Measurements from ENCODE around the gene MRM2.

Gene MRM2

DNA sequence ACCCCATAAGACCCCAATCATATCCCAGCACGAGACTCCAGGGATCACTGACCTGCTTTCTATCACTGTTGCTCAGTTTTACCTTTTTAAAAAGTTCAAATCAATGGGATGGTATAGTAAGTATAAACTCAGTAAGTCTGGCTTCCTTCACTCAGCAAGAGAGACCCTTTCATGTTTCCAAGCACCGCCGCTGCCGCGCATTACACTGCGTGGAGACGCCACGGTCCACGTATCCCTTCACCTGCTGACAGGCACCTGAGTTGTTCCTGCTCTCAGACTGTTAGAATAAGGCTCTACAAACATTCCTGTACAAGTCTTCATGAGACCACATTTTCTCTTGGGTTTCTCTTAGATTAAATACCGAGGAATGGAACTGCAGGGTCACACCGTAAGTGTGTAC is 37.6 kb downstream of the MRM2 start:
- CTCF ChIA-PET = interaction anchor here (1.0 kb wide), 2 partner anchors 46 to 144 kb away, joined by 3 to 4 read pairs; no protein-coding TSS in a partner anchor

DNA sequence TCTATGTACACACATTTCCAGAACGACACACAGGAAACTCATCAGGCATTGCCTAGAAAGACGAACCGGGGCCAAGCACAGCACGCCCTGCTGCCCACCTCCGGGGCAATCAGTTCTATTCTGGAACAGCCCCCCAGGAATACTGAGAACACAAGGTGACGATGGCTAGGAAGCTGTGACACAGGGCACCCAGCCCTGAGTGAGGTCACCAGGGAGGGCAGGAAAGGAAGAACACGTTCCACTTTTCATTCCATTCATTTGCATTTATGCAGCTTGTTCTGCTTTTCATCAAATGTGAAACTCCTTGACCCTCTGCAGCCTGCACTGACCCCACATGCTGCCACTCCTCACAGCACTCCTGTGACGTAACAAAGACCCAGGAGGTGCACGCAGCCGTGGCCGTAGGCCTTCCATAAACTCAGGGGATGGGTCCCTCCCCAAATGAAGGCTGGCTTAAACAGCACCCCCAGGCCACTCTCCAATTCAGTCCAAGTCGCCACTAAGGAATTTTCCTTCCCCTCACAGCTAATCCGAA is 38.2 kb downstream of the MRM2 start:
- DNase-seq (ENCODE audit: low read depth, low spot score) = no peak
- no peak overlapping the region for H3K4me3 ChIP-seq (ENCODE audit: low read depth, low read length)
- POLR2A ChIA-PET = no interaction called here
- CTCF ChIA-PET = interaction anchor here (1.0 to 2.4 kb wide), 8 partner anchors 9 to 291 kb away, joined by 3 to 9 read pairs (median 4); no protein-coding TSS in a partner anchor
- TF ChIP-seq, protein P1, sequence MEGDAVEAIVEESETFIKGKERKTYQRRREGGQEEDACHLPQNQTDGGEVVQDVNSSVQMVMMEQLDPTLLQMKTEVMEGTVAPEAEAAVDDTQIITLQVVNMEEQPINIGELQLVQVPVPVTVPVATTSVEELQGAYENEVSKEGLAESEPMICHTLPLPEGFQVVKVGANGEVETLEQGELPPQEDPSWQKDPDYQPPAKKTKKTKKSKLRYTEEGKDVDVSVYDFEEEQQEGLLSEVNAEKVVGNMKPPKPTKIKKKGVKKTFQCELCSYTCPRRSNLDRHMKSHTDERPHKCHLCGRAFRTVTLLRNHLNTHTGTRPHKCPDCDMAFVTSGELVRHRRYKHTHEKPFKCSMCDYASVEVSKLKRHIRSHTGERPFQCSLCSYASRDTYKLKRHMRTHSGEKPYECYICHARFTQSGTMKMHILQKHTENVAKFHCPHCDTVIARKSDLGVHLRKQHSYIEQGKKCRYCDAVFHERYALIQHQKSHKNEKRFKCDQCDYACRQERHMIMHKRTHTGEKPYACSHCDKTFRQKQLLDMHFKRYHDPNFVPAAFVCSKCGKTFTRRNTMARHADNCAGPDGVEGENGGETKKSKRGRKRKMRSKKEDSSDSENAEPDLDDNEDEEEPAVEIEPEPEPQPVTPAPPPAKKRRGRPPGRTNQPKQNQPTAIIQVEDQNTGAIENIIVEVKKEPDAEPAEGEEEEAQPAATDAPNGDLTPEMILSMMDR (IDR thresholded peaks at IDR 0.05; ENCODE audit: insufficient read depth, low read length, missing control alignments) = no peak

More for the DNA sequence above, 37.6 kb downstream of the MRM2 start:
- TF ChIP-seq, protein P1 (IDR thresholded peaks at IDR 0.05; ENCODE audit: insufficient read depth, low read length, missing control alignments) = no peak
- DNase-seq (ENCODE audit: low read depth, low spot score) = no peak
- H3K4me3 ChIP-seq (ENCODE audit: low read depth, low read length) = no peak overlapping the region
- POLR2A ChIA-PET = no interaction called here

DNA sequence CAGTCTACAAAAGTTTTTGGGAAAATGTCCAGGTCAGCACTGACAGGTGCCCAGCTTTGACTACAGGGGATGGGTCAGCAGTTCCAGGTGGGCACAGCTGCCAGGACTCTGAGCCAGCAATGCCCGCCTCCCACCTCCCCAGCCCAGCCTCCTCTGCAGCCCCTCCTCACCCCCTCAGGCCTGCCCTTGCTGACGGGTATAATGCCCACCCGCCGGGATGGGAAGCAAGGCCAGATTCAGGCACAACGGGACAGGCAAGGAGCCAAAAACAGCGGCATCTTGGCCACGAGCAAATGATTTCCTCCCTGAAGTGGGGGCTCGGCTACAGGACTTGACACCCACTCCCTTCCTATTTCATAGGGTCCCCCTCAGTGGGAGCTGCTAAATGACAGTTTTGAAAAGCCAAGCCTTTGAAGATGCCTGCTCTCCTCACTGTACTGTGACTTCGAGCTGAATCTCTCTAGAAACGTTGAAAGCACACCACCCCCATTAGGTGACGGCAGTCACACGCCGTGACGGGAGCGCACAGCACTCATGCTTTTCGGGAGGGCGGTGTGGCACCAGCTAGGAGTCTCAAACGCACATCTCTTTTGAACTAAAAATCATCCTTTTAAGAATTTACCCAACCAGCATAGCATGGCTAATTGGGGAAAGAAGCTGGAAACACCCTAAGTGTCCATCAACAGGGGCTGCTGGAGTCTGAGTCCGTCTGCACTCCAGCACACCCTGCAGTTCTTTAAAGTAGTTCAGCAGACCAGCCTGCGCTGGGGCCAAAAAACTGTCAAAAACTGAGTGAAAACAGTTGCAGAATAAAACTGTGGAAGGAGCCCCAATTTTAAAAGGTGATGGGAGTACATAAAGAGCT is 38.9 kb downstream of the MRM2 start:
- no peak for DNase-seq (ENCODE audit: low read depth, low spot score)
- ChIA-PET CTCF (interaction anchor here (1.0 to 2.4 kb wide), 9 partner anchors 8 to 291 kb away, joined by 3 to 9 read pairs (median 4); no protein-coding TSS in a partner anchor), POLR2A (no interaction called here)
- no peak overlapping the region for H3K4me3 ChIP-seq (ENCODE audit: low read depth, low read length)
- TF ChIP-seq, protein P1 (IDR thresholded peaks at IDR 0.05; ENCODE audit: insufficient read depth, low read length, missing control alignments) = no peak

DNA sequence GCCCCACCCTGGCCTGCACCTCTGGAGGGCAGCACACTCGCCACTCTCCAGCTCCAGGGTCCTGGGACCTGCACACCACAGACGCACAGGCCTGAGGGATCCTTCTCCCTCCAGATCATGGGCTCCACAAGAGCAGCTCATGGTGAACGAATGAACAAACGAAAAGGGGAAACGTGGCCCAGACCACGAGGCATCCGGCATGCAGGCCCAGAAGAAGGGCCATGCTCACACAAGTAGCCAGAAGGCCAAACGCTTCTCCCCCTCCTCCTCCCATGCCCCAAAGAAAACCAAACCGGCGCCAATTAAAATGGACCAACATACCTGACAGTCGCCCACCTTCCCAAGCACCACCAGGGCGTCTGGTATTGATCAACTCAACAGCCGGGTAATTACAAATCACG is 39.6 kb downstream of the MRM2 start:
- no peak for DNase-seq (ENCODE audit: low read depth, low spot score)
- no peak overlapping the region for H3K4me3 ChIP-seq (ENCODE audit: low read depth, low read length)
- ChIA-PET CTCF (interaction anchor here (1.1 to 2.4 kb wide), 3 partner anchors 45 to 280 kb away, joined by 3 to 9 read pairs (median 4); no protein-coding TSS in a partner anchor), POLR2A (no interaction called here)
- TF ChIP-seq, protein P1 (IDR thresholded peaks at IDR 0.05; ENCODE audit: insufficient read depth, low read length, missing control alignments) = no peak

DNA sequence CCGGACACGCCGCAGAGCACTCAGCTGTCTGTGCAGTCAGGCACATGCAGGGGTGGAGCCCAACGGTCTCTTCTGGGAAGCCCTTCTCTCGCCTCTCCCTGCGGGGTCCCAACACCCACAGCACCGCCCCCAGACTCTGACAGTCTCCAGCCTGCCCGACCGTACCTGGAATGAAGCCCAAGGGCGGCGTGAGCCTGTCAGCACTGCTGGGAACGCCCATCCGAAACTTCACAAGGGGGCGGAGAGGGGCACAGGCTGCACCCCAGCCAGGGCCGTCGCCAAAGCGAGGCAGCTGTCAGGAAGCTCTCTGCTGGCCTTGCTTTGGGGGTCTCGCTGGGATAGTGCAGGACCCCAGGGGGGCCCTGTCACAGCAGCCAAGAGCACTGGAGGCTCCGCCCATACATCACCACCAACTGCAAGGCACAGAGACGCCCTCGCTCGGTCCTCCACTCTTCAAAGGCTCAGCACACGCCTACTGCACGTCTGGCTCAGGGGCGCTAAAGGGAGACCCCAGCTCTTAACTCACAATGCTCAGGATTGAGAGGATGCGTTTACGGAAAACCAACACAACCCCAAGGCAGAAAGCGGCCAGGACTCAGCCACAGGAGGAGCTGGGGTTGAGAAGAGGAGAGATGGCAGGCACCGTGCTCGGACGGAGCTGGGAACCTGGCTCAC is 40.2 kb downstream of the MRM2 start:
- H3K4me3 ChIP-seq (ENCODE audit: low read depth, low read length) = no peak overlapping the region
- ChIA-PET POLR2A (no interaction called here), CTCF (interaction anchor here (1.3 to 2.4 kb wide), 4 partner anchors 8 to 279 kb away, joined by 3 to 9 read pairs (median 6); no protein-coding TSS in a partner anchor)
- DNase-seq (ENCODE audit: low read depth, low spot score) = no peak
- TF ChIP-seq, protein P1 (IDR thresholded peaks at IDR 0.05; ENCODE audit: insufficient read depth, low read length, missing control alignments) = no peak
